Neural progenitor cell (in vitro differentiated cells): ENCODE results near the gene CBLC.

ENCODE experiments used
- EZH2 ChIP-seq: fragments of 200-600 bp; sonication (generic); IDR thresholded peaks from 2 replicates; pipeline ENCODE4 v1.6.1; 2017; ENCODE audit warnings: antibody characterized with exemption, mild to moderate bottlenecking, moderate library complexity
- EZH2phosphoT487 ChIP-seq: fragments of 200-600 bp; sonication (generic); IDR thresholded peaks from 2 replicates; pipeline ENCODE4 v1.6.1; 2017; ENCODE audit warnings: antibody characterized with exemption
- TF ChIP-seq, protein P1 (sequence below): fragments of 200-600 bp; sonication (generic); IDR thresholded peaks from 2 replicates; pipeline ENCODE4 v1.5.1; 2017; ENCODE audit warnings: antibody characterized with exemption, mild to moderate bottlenecking

GRCh38 chr19:44783545-44783944 is 5.9 kb downstream of the CBLC start:
- TF ChIP-seq EZH2phosphoT487 (no peak), EZH2 (no peak)
- TF ChIP-seq, protein P1, sequence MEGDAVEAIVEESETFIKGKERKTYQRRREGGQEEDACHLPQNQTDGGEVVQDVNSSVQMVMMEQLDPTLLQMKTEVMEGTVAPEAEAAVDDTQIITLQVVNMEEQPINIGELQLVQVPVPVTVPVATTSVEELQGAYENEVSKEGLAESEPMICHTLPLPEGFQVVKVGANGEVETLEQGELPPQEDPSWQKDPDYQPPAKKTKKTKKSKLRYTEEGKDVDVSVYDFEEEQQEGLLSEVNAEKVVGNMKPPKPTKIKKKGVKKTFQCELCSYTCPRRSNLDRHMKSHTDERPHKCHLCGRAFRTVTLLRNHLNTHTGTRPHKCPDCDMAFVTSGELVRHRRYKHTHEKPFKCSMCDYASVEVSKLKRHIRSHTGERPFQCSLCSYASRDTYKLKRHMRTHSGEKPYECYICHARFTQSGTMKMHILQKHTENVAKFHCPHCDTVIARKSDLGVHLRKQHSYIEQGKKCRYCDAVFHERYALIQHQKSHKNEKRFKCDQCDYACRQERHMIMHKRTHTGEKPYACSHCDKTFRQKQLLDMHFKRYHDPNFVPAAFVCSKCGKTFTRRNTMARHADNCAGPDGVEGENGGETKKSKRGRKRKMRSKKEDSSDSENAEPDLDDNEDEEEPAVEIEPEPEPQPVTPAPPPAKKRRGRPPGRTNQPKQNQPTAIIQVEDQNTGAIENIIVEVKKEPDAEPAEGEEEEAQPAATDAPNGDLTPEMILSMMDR: no peak
